NCI-H1417 treated with DMSO at 0.1 percent for 48 hours (cell line): Measurements from ENCODE around the gene EFNA2.

ENCODE experiments used
- DNase-seq: peaks from one replicate; lab custom pipeline; 2025; lab: John Stamatoyannopoulos, UW

Gene EFNA2

DNA sequence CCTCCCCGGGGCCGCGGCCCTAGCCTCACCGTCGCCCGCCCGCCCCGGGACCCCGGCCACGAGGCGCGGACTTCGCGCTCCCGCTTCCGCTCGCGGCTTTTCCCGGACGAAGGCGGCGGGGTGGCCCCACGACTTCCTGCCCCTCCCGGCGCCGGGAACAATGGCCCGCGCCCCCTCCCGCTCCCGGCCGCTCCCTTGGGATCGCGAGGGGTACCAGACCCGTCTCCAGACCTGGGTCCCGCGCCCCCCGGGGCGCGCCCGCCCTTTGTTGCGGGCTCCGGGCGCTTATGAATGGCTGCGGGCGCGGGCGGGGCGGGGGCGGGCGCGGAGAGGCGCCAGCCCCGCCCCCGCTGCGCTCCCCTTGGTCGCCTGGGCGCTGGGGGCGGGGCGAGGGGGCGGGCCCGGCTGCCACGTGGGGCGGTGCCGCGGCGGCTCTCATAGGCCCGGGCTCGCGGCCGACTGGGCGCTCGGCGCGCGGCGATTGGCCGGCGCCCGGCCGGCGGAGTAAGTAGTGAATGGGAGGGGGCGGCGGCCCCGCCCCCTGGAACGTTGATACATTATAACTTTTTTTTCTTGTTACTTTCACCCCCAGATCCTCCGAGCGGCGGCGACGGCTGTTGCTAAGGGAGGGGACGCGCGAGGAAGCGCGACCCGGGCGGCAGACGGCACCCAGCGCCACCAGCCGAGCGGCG, 36.2 kb upstream of the EFNA2 start:
- DNase-seq: peak; percentile 92

DNA sequence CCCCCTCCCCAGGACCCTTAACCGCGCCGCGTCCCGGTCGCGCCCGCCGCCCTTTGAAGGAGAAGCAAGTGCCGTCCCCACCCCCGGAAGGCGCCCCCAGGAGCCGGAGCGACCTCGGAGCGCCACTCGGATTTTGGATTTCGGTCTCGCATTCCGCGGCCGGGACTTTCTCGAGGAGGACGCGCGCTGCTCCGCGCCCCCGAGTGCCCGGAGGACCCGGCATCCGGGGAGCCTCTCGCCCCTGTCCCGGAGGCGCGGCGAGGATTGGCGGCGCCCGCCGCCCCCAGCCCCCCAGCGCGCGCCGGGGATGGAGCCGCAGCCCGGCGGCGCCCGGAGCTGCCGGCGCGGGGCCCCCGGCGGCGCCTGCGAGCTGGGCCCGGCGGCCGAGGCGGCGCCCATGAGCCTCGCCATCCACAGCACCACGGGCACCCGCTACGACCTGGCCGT, 35.7 kb upstream of the EFNA2 start:
- DNase-seq: no peak

DNA sequence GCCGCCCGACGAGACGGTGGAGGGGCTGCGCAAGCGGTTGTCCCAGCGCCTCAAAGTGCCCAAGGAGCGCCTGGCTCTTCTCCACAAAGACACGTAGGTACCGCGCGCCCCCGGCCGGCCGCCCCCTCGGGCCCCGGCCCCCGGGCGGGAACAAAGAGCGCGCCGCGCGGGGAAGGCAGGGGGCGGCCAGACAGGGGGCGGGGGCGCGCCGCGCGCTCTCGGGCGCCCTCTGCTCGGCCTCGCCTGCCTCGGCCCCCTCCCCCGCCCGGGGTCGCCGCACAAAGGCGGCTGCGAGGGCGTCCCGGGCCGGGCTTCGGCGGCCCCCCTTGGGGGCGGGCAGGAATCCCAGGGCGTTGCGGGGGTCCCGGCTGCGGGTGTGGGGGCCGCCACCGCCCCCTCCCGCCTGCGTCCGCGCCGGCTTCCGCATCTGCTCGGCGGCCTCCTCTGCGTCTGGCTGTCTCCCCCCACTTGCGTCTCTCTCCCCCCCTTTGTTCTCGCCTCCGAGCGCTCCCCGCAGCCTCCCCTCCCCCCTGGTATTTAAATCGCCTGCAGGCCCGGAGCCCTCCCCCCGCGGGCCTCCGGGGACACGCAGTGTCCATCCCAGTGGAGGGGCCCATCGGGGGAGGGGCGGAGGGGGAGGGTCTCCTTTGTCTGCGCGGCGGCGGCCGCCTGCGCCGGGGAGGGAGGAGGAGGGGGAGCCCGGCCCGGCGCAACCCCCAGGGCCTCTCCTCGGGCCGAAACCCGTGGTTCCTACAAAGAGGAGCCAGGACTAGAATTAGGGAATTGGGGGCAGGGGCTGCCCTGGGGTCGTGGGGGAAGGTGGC, 35.0 kb upstream of the EFNA2 start:
- peak; percentile 45 for DNase-seq

DNA sequence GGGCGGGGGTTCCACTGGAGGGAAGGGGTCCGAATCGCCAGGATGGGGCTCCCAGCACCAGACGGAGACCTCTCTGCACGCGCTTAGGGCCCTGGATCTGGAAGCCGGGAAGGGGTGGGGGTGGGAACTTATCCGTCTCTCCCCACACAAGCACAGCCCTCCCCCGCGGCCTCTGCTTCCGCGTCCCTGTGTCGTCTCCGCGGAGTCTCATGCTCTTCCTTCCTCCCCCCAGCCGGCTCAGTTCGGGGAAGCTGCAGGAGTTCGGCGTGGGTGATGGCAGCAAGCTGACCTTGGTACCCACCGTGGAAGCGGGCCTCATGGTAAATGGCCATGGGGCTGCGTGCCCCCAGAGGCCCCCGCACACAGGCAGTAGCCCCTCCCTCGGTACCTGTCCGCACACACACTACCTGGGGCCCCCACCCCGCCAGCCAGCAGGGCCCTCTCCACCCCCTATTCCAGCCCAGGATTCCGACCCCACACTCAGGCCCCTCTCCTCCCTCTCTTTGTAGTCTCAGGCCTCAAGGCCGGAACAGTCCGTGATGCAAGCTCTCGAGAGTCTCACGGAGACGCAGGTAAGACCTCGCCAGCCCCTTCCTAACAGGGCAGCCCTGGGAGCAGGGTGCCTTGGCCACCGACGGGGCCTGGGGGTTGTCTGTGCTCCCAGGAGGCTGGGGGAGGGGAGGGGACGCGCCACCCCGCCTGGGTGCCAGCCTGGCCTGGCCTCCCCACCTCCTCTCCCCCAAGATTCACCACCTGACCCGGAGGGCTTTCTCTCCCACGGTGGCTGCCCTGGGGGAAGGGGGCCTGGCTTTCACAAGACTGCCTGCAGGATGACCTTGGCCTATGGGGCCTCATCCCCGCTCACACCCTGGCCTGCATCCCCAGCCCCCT, 34.1 kb upstream of the EFNA2 start:
- DNase-seq: no peak

DNA sequence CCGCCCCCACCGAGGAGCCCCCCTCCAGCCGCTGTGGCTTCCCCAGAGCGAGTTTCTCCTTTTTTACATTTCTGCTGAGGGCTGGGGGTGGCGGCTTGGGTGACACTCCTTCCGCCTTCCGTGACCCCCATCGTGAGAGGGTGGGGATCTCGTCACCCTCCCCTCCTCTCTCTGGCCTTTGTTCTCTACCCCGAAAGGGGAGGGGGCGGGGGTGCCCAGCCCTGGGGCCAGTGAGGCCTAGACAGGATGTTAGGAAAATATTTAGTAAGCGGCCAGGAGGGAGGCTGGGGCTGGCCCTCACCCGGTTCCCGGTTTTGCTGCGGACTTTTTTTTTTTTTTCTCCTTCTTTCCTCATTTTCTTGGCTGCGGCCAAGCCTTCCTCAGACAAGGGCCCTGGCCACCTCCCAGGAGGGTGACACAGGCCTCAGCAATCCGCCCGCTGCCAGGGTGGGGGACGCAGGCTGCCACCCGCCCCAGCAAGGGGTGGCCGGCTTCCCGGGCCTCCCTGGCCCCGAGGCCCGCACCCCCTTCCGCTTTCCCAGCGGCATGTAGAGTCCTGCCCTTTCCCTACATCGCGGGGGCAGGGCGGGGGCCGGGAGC, 33.4 kb upstream of the EFNA2 start:
- no peak for DNase-seq

DNA sequence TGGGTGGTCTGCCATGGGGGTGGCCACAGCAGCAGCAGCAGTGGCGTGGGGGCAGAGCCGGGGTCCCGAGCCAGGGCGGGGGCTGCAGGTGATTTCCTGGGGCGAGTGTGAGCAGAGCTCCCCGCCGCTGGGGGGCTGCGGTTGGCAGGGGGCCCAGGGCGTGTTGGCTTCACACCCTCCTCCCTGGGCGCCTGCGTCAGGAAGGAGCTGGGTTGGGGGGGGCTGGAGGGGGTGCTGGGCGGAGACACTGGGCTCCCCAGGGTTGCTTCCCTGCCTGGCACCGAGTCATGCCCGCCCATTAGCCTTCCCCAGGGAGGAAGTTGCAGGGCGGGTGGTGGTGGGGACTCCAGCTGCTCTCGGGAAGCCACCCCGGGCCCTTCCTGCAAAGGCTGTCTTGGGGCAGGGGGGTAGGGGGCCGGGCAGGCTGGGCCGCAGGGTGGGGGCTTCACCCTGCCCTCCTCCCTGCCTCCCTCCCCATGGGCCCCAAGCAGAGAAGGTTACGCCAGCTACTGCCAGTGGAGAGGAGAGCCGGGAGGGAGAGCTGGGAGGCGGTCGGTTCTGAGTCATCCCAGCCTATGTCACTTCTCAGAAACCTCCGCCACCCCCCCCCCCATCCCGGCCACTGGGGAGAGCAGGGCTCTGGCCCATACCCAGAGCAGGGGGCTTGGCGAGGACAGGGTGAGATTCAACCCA, 32.7 kb upstream of the EFNA2 start:
- peak; percentile 43 for DNase-seq

DNA sequence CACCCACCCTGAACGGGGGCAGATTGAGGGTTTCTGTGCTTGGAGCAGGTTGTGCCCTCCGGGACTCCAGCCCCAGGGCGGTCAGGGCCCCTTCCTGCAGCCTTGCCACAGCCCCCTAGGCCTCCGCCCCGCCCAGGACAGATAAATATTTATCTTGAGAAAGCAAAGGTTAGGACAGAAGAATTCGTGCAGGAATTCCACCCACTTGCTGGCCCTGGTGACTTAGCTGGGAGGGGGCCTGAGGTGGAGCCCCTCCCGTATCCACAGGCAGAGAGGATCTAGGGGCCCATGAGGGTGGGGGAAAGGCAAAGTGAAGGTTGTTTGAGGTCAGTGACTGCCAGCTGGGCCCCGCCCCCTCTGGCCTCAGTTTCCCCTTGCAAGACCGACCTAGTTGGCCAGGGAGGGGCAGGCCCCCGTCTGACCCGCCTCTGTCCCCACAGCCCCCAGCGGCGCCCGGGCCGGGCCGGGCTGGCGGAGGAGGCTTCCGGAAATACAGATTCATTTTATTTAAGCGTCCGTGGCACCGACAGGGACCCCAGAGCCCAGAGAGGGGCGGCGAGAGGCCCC, 32.1 kb upstream of the EFNA2 start:
- DNase-seq: no peak

DNA sequence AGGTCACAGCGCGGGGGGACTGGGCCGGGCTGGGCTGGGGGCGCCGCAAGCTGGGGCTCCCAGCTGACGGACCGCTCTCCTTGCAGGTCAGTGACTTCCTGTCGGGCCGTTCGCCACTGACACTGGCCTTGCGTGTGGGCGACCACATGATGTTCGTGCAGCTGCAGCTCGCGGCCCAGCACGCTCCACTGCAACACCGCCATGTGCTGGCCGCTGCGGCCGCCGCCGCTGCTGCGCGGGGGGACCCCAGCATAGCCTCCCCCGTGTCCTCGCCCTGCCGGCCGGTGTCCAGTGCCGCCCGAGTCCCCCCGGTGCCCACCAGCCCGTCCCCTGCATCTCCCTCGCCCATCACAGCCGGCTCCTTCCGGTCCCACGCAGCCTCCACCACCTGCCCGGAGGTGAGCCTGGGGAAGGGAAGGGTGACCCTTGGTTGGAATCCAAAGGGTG, 31.6 kb upstream of the EFNA2 start:
- no peak for DNase-seq

DNA sequence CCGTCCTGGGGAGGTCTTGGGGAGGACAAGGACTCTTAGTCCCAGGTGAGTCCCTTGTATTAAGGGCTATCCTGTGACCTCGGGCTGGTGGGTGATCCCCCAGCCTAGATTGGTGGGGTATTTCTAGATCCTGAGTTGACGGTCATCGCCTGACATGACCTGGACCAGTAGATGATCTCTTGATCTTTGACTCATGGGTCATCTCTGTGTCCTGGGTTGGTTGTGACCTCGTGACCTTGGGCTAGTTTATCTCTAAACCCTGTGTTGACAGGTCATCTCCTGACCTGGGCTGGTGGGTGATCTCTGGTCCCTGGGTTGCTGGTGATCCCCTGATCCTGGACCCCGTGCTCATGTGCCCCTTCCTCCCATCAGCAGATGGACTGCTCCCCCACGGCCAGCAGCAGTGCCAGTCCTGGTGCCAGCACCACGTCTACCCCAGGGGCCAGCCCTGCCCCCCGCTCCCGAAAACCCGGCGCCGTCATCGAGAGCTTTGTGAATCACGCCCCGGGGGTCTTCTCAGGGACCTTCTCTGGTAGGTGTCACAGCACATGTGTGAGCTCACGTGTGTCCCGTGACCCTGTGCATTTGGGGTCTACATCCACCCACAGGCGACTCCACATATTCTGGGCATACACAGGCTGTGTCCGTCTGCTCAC, 31.0 kb upstream of the EFNA2 start:
- DNase-seq: no peak

DNA sequence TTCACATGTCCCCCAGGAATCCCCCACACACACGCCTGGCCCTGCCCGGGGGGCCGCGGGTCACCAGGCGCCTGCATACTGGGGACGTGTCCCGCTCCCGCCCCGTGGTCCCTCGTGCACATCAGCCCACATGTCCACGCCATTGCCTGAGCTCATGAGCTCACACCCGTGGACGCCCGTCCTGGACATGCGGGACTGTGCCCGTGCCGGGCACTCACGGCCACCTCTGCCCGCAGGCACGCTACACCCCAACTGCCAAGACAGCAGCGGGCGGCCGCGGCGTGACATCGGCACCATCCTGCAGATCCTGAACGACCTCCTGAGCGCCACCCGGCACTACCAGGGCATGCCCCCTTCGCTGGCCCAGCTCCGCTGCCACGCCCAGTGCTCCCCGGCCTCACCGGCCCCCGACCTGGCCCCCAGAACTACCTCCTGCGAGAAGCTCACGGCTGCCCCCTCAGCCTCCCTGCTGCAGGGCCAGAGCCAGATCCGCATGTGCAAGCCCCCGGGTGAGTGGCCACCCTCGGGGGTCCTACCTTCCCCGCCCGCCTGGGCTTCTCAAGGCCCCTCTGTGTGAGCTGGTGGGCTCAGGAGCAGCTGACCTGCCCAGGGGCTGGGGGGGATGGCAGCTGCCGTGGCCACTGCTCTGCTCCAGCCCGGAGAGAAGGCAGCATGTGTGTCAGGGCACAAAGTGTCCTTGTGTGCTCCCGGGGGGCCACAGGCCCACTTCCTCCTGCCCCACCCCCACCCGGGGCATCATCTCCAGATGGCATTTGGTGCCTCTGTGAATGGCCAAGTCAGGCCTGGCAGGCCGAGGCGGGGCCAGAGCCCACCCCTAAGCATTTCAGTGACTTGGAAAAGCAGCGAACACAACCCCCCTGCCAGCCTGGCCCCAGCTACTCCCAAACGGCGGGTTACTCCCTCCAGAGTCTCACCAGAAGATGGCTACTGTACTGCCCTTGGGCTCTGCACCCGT, 30.2 kb upstream of the EFNA2 start:
- DNase-seq: no peak

DNA sequence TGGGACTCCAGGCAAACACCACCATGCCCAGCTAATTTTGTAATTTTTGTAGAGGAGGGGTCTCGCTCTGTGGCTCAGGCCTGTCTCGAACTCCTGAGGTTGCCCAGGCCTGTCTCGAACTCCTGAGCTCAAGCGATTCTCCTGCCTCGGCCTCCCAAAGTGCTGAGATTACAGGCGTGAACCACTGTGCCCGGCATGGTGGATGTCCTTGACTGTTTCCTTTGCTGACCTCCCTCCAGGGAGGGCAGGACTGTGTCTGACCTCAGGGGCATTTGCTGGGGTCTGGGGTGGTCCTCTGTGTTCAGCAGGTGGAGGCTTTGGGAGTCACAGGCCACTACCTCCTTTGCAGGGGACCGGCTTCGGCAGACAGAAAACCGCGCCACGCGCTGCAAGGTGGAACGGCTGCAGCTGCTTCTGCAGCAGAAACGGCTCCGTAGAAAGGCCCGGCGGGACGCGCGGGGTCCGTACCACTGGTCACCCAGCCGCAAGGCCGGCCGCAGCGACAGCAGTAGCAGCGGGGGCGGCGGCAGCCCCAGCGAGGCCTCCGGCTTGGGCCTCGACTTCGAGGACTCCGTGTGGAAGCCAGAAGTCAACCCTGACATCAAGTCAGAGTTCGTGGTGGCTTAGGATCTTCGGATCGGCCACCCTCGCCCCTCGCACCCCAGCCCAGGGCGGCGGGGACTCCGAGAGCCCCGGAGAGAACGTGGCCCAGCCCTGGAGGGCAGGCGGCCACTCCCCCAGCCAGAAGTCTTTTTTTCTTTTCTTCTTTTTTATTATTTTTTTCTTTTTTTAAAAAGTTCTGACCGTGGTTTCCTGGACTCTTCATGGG, 28.8 kb upstream of the EFNA2 start:
- DNase-seq: no peak

DNA sequence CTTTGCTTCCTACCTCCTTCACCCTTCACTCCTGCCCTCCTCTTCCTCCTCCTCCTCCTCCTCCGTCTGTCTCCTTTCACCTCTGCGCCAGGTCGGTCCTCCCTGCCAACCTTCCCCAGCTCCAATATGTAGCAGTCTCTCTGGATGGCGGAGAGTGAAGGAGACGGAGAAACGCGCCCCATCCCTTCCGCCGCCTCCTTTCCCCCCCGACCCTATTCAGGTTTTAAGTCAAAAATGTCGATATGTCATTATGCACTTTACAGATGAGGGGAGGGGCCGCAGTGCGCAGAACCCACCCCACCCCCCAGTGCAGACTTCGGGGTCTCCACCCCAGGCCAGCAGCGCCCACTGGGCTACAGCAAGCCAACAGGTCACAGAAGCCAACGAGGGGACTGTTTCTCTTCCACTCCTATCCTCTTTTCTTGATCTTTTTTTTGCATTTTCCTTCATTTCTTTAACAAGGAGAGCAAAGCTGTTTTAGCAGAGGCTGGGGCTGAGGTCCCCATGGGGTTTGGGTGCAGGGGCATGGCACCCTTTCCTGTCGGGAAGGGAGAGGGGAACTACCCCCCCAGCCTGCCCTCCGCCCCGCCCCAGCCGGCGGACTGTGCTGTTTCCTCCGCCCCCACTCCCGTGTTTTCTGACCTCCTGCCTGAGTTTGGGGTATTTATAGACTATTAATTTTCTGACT, 28.1 kb upstream of the EFNA2 start:
- no peak for DNase-seq

DNA sequence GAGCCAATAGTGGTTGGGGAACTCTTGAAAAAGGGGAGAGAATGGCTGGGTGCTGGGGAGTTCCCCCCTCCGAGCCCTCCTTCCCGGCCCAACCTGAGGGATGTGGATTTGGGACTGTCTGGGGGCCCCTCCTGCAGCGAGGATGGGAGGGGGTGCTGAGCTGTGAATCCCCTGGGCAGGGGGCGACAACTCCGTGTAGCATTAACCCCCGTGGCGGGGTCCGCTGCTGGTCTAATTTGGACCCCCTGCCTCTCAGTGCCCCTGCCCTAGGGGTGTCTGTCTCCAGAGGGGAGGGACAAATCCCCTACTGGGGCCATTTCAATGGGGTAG, 27.5 kb upstream of the EFNA2 start:
- DNase-seq: no peak

DNA sequence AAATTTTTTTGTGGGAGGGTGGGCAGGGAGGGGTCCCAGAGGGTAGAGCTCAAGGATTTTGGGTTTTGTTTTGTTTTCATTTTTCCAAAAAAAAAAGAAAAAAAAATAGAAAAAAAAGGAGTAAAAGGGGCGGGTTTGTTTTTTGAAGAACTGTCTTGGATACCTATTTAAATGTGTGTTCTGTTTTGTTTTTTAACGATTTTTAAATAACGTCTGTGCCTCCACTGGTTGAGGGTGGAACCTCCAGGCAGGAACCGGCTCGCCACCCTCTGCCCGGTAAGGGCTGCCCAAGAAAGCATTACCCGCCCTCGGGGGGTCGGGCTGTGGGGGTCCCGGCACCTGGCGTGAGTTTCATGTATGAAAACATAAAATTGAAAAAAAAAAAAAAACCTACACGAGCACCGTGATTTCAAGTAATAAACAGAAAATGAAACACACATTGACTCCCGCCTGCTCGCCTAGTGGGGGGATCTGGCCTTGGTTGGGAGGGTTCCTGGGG, 26.9 kb upstream of the EFNA2 start:
- DNase-seq: no peak

DNA sequence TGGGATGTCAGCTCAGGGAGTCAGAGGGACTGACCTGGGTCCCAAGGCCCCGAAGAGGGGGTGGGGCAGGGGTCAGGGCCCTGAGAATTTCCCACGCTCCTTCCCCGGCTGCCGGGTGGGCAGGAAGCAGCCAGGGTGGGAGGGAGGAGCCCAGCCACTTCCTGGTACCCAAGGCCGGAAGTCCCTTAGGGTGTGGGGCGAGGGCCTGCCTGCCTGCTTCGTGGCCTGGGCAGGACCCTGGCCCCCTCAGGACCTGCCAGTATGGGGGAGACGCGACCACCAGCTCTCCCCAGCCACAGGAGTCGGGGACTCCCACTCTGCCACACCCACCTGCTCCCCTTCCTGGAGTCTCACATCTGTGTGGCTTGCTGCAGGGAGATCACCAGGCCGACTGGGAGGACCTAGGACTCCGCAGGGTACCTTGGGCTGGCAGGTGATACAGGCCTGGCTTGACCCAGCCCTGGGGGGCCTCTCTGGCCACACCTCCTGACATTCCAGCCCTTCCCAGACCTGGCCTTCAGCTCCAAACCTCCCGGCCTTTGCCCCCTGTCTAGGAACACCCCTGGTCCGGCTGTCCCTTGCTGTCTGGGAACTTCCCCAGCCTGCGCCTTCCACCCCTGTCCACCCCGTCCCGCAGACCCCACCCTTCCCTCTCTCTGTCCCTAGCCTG, 26.3 kb upstream of the EFNA2 start:
- DNase-seq: no peak

DNA sequence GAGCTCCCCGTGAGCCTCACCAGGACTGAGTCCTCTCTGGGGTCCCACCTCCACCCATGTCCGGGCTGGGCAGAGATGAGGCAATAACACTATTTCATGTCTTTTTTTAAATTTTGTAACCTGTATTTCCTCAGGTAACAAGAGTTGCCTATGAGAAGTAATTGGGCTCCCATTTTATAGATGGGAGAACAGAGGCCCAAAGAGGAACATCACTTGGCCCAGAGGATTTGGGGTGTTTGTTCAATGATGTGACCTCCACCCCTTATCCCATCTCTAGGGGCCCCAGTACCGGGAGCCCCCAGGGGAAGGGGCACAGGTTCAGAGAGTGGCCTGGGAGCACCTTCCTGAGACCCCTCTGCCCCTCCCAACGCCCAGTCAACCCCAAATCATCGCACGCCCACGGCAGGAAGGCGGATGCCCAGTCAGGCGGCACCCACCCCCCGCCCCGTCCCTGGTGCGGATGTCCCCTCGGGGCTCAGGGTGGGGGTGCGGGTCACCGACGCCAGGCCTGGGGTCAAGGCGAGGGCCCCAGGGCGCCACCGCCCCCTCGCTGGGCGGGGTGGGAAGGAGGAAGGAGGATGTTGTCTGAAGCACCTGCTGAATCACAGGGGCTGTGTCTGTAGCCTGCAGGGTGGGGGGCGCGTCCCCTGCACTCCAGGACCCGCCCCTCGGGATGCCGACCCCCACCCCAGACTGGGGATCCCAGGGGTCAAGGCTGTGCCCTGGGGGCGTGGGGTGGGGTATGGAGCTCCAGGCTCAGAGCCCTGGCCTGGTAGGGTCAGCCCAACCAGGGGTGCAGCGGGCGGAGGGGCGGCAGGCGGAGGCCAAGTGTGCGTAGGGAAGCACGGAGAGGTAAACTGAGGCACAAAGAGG, 25.6 kb upstream of the EFNA2 start:
- no peak for DNase-seq
